Osteoblast (primary cell): ENCODE measurements around the gene MBLAC2. TPM values are rescaled to one million over a fixed set of nuclear protein-coding genes. Genes with fewer than 3 reads are reported as not detected.
A peak's percentile ranks its signal among the peaks of the same experiment; 100 is the strongest.

ENCODE experiments used
- DNase-seq: peaks from one replicate; pipeline ENCODE4 v3.0.0; 2011; ENCODE audit warnings: low spot score, mixed read lengths; ENCODE audit not compliant: insufficient read length; ENCODE audit errors: missing footprints
- H2AFZ ChIP-seq: 2 replicates; pipeline ENCODE4 v1.6.0; 2011; ENCODE audit warnings: mild to moderate bottlenecking, low read length
- H3K27ac ChIP-seq: 2 replicates; pipeline ENCODE4 v1.5.1; 2011; ENCODE audit warnings: mild to moderate bottlenecking, low read depth, low read length, moderate library complexity
- H3K27me3 ChIP-seq: 2 replicates; pipeline ENCODE4 v1.6.0; 2012; ENCODE audit warnings: mild to moderate bottlenecking, control low read depth, inconsistent platforms, low read length, moderate library complexity; ENCODE audit not compliant: insufficient read depth
- H3K36me3 ChIP-seq: 2 replicates; pipeline ENCODE4 v1.5.1; 2011; ENCODE audit warnings: mild to moderate bottlenecking, low read length, control low read depth, moderate library complexity; ENCODE audit not compliant: insufficient read depth
- H3K4me1 ChIP-seq: 2 replicates; pipeline ENCODE4 v1.5.1; 2011; ENCODE audit warnings: mild to moderate bottlenecking, low read length, control low read depth, moderate library complexity; ENCODE audit not compliant: insufficient read depth
- H3K4me2 ChIP-seq: 2 replicates; pipeline ENCODE4 v1.6.0; 2011; ENCODE audit warnings: mild to moderate bottlenecking, low read length; ENCODE audit not compliant: insufficient read depth
- H3K4me3 ChIP-seq: fragments of 200-600 bp; sonication (generic); 3 replicates; pipeline ENCODE4 v1.5.1; 2012; ENCODE audit warnings: mild to moderate bottlenecking, low read length, inconsistent platforms; ENCODE audit not compliant: insufficient read depth
- H3K79me2 ChIP-seq: 2 replicates; pipeline ENCODE4 v1.6.0; 2012; ENCODE audit warnings: mild to moderate bottlenecking, low read length, control low read depth, inconsistent platforms; ENCODE audit not compliant: insufficient read depth
- H3K9me3 ChIP-seq: 2 replicates; pipeline ENCODE4 v1.5.1; 2011; ENCODE audit warnings: low read depth, low read length, control low read depth
- H4K20me1 ChIP-seq: 2 replicates; pipeline ENCODE4 v1.6.0; 2012; ENCODE audit warnings: mild to moderate bottlenecking, low read length, control low read depth; ENCODE audit not compliant: insufficient read depth
- total RNA-seq: library from RNA; depleted of rRNA; stranded (reverse); fragments of >200 nt; gene quantifications from 2 replicates; pipeline ENCODE4 v1.2.3, GENCODE V29; 2012
- TF ChIP-seq, protein P1 (sequence below): IDR thresholded peaks from 2 replicates; pipeline ENCODE4 v1.5.1; 2011; ENCODE audit warnings: mild to moderate bottlenecking, low read depth, low read length, moderate library complexity; ENCODE audit errors: extremely low read depth

The MBLAC2 gene
- total RNA-seq, 1 donor, result 6.5 TPM

- Histone ChIP-seq H4K20me1 (no peaks in the 10 kb centered on the region), H3K36me3 (no peaks in the 10 kb centered on the region), H3K4me1 (no peaks in the 10 kb centered on the region), H3K27me3 (no peaks in the 10 kb centered on the region), H3K4me2 (no peak overlapping the region), H3K79me2 (no peaks in the 10 kb centered on the region), H3K27ac (no peak overlapping the region), H2AFZ (no peak overlapping the region), H3K9me3 (no peaks in the 10 kb centered on the region), H3K4me3 (no peak overlapping the region)
- TF ChIP-seq, protein P1, sequence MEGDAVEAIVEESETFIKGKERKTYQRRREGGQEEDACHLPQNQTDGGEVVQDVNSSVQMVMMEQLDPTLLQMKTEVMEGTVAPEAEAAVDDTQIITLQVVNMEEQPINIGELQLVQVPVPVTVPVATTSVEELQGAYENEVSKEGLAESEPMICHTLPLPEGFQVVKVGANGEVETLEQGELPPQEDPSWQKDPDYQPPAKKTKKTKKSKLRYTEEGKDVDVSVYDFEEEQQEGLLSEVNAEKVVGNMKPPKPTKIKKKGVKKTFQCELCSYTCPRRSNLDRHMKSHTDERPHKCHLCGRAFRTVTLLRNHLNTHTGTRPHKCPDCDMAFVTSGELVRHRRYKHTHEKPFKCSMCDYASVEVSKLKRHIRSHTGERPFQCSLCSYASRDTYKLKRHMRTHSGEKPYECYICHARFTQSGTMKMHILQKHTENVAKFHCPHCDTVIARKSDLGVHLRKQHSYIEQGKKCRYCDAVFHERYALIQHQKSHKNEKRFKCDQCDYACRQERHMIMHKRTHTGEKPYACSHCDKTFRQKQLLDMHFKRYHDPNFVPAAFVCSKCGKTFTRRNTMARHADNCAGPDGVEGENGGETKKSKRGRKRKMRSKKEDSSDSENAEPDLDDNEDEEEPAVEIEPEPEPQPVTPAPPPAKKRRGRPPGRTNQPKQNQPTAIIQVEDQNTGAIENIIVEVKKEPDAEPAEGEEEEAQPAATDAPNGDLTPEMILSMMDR, result peak; percentile 43
- no peak for DNase-seq
Observed at GRCh38 chr5:90421136-90421535, 53.4 kb downstream of the MBLAC2 start.

DNA sequence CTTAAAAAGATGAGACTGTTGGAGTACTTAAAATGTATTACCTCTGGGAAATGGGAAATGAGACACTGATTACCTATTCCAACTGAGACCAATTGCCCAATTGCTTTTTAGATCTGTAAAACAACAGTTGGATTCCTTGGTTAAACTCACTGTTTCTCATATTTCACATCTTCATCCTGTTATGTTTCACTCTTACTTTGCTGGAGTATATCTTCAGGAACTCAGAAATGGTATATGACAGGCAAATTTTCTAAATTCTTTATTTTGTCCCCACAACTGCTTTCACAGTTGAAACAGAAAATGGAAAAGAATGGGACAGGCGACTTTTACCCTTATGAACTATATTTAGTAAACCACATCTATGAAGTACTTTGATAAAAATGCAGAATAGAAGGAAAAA, 56.4 kb downstream of the MBLAC2 start:
- Histone ChIP-seq H3K27me3 (no peaks in the 10 kb centered on the region), H4K20me1 (no peaks in the 10 kb centered on the region), H3K27ac (no peak overlapping the region), H3K4me1 (no peaks in the 10 kb centered on the region), H3K4me2 (no peak overlapping the region), H3K4me3 (no peak overlapping the region), H3K36me3 (no peaks in the 10 kb centered on the region), H2AFZ (no peak overlapping the region), H3K9me3 (no peaks in the 10 kb centered on the region), H3K79me2 (no peaks in the 10 kb centered on the region)
- TF ChIP-seq, protein P1, result no peak
- no peak for DNase-seq

- Histone ChIP-seq H3K27ac (peak overlapping the region; percentile 85), H3K9me3 (no peaks in the 10 kb centered on the region), H3K79me2 (peaks cover 11% of the 10 kb centered on the region), H3K4me1 (peaks cover 19% of the 10 kb centered on the region), H4K20me1 (no peaks in the 10 kb centered on the region), H3K36me3 (no peaks in the 10 kb centered on the region), H3K4me3 (peak overlapping the region; percentile 97), H2AFZ (peak overlapping the region; percentile 94), H3K4me2 (peak overlapping the region; percentile 98), H3K27me3 (no peaks in the 10 kb centered on the region)
- TF ChIP-seq, protein P1, result no peak
- no peak for DNase-seq
Observed at GRCh38 chr5:90410178-90410762, 64.3 kb downstream of the MBLAC2 start.

- Histone ChIP-seq H3K4me1 (peaks cover 19% of the 10 kb centered on the region), H3K27ac (peak within 1 kb of the TSS; percentile 93), H3K9me3 (no peaks in the 10 kb centered on the region), H3K4me2 (peak within 1 kb of the TSS; percentile 99), H4K20me1 (no peaks in the 10 kb centered on the region), H3K27me3 (no peaks in the 10 kb centered on the region), H3K4me3 (peak within 1 kb of the TSS; percentile 97), H2AFZ (peak within 1 kb of the TSS; percentile 99), H3K79me2 (peaks cover 11% of the 10 kb centered on the region), H3K36me3 (no peaks in the 10 kb centered on the region)
- TF ChIP-seq, protein P1, result no peak
- peak; percentile 81 for DNase-seq
Observed at GRCh38 chr5:90409318-90410177, 65.0 kb downstream of the MBLAC2 start, which contains the start of gene CETN3. TSS of gene CETN3 (minus strand) at chr5:90409756. CDS start at chr5:90409661, 95 bp downstream.
